NCI-H524 treated with DMSO at 0.1 percent for 48 hours (cell line): ENCODE results near the gene KHSRP.

Source experiments
- DNase-seq: peaks from one replicate; lab custom pipeline; 2025; lab: John Stamatoyannopoulos, UW

KHSRP gene

GRCh38 chr19:6392221-6393073, 32.2 kb downstream of the KHSRP start:
- DNase-seq: no peak

GRCh38 chr19:6387372-6387771, 37.2 kb downstream of the KHSRP start:
- no peak for DNase-seq

- DNase-seq: no peak
These were observed 40.2 kb downstream of the KHSRP start for GRCh38 chr19:6384381-6384780.

GRCh38 chr19:6383188-6383587, 41.4 kb downstream of the KHSRP start:
- DNase-seq: no peak

GRCh38 chr19:6381030-6381750, 43.4 kb downstream of the KHSRP start:
- no peak for DNase-seq

GRCh38 chr19:6379744-6380143, 44.9 kb downstream of the KHSRP start:
- no peak for DNase-seq

GRCh38 chr19:6378486-6378885, 46.1 kb downstream of the KHSRP start:
- DNase-seq: no peak

GRCh38 chr19:6378041-6378440, 46.6 kb downstream of the KHSRP start:
- DNase-seq: no peak

GRCh38 chr19:6376512-6377190, 48.0 kb downstream of the KHSRP start:
- no peak for DNase-seq

GRCh38 chr19:6375411-6376010, 49.1 kb downstream of the KHSRP start, which contains the start of gene PSPN:
PSPN (minus strand) TSS chr19:6375933; CDS start chr19:6375849, 84 bp downstream.
- DNase-seq: no peak

GRCh38 chr19:6374711-6375410, 49.8 kb downstream of the KHSRP start:
- DNase-seq: no peak

- no peak for DNase-seq
These were observed 50.4 kb downstream of the KHSRP start for GRCh38 chr19:6374161-6374709.

- DNase-seq: no peak
These were observed 50.9 kb downstream of the KHSRP start for GRCh38 chr19:6373813-6374108.

- DNase-seq: peak; percentile 77
These were observed 51.4 kb downstream of the KHSRP start for GRCh38 chr19:6373096-6373812.

- DNase-seq: peak; percentile 99
These were observed 52.0 kb downstream of the KHSRP start, which contains the start of gene ALKBH7 for GRCh38 chr19:6372594-6373095. ALKBH7 (plus strand) TSS chr19:6372794; CDS start chr19:6372821, 27 bp downstream.

GRCh38 chr19:6364353-6364752, 60.3 kb downstream of the KHSRP start:
- DNase-seq: no peak
